GM18868 (cell line): Measurements from ENCODE around the gene ZMAT3.
"Not testable (repeated sequence)": the region's sequence is repeated elsewhere in the genome, so short reads cannot be mapped to it uniquely, and the experiment has no call there.

ENCODE experiments used
- ATAC-seq: cut with Tn5 transposase; IDR thresholded peaks from one replicate; pipeline ENCODE4 v1.9.1; 2021; ENCODE audit warnings: mild to moderate bottlenecking, moderate library complexity; ENCODE audit not compliant: unreplicated experiment

The ZMAT3 gene

GRCh38 chr3:179069762-179070390 lies 1.7 kb downstream of the ZMAT3 start:
- ATAC-seq: no peak

- ATAC-seq: no peak
Measured at GRCh38 chr3:179068779-179069530, 2.7 kb downstream of the ZMAT3 start.

DNA sequence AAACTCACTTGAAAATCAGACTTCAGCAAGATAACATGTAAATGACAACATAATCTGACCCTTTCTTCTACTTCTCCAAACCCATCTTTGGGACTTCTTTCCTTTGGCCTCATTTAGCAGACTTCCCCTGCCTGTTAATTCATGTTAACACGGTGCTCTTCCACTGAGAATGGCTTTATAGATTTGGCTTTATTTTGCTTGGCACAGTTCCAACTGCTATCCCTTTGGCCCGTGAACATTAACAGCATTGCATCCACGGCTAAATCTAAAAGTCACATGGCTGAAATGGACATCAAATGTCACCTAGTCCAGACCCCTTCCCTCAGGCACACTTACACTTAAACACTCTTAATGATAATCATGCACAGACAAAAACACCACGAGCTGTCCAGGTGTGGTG lies 3.8 kb downstream of the ZMAT3 start:
- ATAC-seq: no peak

DNA sequence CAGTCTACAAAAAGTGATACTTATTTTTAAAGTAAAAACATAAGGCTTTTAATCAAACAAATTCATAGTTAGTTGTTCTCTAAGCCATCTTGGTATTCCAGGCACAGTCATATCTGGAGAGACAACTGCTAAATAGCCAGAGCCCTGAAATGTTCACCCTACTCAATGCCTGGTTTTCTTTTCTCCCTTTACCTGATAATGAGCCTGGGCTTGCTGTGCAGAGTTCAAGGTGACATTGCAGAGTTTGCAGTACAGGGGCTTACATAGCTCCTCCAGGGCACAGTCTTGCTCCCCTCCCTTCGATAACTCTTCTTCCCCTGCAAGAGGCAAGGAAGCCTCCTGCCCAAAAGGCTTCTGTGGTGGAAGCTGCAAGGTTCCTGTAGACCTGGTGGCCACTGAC lies 4.3 kb downstream of the ZMAT3 start:
- no peak for ATAC-seq

- no peak for ATAC-seq
Measured at GRCh38 chr3:179063945-179064560, 7.6 kb downstream of the ZMAT3 start.

DNA sequence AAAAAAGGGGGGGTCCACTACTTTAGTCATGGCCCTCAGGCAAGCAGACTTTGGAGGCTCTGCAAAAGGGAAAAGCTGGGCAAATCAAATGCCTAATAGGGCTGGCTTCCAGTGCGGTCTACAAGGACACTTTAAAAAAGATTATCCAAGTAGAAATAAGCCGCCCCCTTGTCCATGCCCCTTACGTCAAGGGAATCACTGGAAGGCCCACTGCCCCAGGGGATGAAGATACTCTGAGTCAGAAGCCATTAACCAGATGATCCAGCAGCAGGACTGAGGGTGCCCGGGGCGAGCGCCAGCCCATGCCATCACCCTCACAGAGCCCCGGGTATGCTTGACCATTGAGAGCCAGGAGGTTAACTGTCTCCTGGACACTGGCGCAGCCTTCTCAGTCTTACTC lies 15.3 kb downstream of the ZMAT3 start:
- ATAC-seq: no peak

DNA sequence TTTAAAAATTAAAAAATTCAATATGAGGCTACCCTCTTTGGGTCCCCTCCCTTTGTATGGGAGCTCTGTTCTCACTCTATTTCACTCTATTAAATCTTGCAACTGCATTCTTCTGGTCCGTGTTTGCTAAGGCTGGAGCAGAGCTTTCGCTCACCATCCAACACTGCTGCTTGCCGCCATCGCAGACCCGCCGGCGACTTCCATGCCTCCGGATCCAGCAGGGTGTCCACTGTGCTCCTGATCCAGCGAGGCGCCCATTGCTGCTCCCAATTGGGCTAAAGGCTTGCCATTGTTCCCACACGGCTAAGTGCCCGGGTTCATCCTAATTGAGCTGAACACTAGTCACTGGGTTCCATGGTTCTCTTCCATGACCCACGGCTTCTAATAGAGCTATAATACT lies 17.0 kb downstream of the ZMAT3 start:
- ATAC-seq: not testable (repeated sequence)

GRCh38 chr3:179046497-179047353 lies 24.9 kb downstream of the ZMAT3 start:
- peak; percentile 81 for ATAC-seq

GRCh38 chr3:179045719-179046402 lies 25.7 kb downstream of the ZMAT3 start:
- peak; percentile 45 for ATAC-seq

- not testable (repeated sequence) for ATAC-seq
Measured at GRCh38 chr3:179038899-179039251, 32.7 kb downstream of the ZMAT3 start.

- no peak for ATAC-seq
Measured at GRCh38 chr3:179038216-179038898, 33.3 kb downstream of the ZMAT3 start.

DNA sequence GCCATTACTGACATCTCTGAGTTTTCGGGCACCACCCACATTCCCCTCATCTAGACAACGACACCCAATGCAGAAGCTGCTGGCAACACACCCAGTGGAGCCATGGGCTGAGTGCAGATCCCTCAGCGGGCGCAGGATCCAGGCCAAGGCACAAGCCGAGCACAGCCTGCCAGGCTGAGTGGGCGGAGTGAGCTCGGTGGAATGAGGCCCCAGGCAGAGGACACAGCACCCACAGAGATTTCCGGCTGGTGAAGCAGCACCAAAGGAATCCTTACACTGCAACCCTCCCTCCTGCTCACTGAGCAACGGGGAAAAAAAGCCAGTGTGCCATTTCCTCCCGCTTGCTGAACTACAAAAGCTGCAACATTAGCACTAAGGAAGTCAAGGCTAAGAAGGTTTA lies 34.3 kb downstream of the ZMAT3 start:
- ATAC-seq: no peak

DNA sequence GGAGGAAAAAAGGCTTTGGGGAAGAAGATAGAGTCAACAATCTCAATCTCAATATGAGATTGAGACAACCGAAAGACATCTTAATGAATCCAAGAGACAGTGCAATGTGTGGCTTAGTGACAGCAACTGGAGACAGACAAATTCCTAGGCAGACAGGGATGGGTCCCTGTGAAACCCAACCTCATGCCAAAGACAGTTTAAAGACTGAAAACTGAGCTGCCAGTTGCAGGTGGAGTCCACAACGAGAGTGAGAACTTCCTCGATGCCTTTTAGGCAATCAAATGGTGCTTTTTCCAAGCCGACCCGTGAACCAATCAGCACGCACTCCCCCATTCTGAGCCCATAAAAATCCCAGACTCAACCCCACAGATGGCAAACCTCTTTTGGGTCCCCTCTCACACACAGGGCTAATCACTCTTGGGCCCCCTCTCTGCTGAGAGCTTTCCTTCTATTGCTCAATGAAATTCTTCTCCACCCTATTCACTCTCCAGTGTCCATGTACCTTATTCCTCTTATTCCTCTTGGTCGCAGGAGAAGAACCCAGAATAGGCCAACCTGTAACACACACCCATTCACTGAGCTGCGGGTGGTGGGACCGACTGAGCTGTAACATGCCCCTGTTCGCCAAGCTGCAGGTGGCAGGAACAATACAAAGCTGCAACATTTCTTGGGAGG lies 34.8 kb downstream of the ZMAT3 start:
- no peak for ATAC-seq

GRCh38 chr3:179036226-179036625 lies 35.4 kb downstream of the ZMAT3 start:
- no peak for ATAC-seq

- no peak for ATAC-seq
Measured at GRCh38 chr3:179035232-179035631, 36.4 kb downstream of the ZMAT3 start.

DNA sequence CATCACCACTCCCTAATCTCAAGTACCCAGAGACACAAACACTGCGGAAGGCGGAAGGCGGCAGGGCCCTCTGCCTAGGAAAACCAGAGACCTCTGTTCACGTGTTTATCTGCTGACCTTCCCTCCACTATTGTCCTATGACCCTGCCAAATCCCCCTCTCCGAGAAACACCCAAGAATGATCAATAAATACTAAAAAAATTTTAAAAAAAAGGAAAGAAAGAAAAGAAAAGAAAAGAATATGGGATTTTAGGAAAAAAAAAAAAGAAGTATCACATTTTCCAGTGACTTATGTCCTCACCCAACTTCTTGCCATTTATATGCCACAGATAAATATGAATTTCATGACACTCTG lies 38.3 kb downstream of the ZMAT3 start:
- not testable (repeated sequence) for ATAC-seq

GRCh38 chr3:179032454-179033303 lies 38.9 kb downstream of the ZMAT3 start:
- ATAC-seq: not testable (repeated sequence)

DNA sequence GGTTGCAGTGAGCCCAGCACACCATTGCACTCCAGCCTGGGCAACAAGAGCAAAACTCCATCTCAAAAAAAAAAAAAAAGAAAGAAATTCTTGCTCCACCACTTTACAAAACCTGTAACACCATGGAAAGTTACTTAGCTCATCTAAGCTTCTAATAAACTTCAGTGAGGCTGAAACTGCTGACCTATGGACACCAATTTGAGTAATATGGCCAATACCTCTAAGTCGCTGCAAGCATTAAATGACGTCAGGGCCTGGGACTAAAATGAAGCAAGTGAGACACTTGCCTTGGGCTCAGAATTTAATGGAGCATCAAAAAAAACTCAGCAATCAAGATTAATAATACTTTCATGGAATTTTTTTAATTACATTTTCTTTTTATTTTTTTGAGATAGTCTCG lies 42.5 kb downstream of the ZMAT3 start:
- ATAC-seq: no peak

GRCh38 chr3:179028408-179028807 lies 43.2 kb downstream of the ZMAT3 start:
- ATAC-seq: no peak
